ENCODE data around the gene SORCS3.

- TF ChIP-seq CTCF (IDR thresholded peaks at IDR 0.05) (no peak), POLR2A (IDR thresholded peaks at IDR 0.05) (no peak)
These were observed 265.0 kb downstream of the SORCS3 start for GRCh38 chr10:104906112-104906511.

Data from lower leg skin (tissue), 3 donors.